HL-60 (cell line): Measurements from ENCODE around the gene EXOC5.

Experiments used
- DNase-seq, 2 experiments: peaks; one replicate each; pipeline ENCODE4 v3.0.0-alpha.2; 2010 to 2020; ENCODE audit warnings: low read depth in 1 of 2, low spot score in 1 of 2
- H3K27ac ChIP-seq: fragments of 250-450 bp; sonication (Bioruptor Pico); replicated peaks from 2 replicates; pipeline ENCODE4 v1.5.1; 2020; ENCODE audit warnings: mild to moderate bottlenecking, moderate library complexity
- H3K27me3 ChIP-seq: fragments of 250-450 bp; sonication (Bioruptor Pico); 2 replicates; pipeline ENCODE4 v1.5.1; 2021; ENCODE audit warnings: mild to moderate bottlenecking, moderate library complexity; ENCODE audit not compliant: insufficient read depth, poor library complexity, severe bottlenecking
- H3K4me3 ChIP-seq: replicated peaks from 2 replicates; pipeline ENCODE4 v1.5.1; 2011; ENCODE audit warnings: mild to moderate bottlenecking, control low read depth, low read length; ENCODE audit not compliant: insufficient read depth
- CTCF ChIP-seq: IDR thresholded peaks from one replicate; pipeline ENCODE4 v1.5.1; 2011; ENCODE audit warnings: low read length, control low read depth, inconsistent platforms; ENCODE audit not compliant: insufficient read depth
- GABPA ChIP-seq: IDR thresholded peaks from 2 replicates; pipeline ENCODE4 v1.6.1; 2012; ENCODE audit warnings: low read depth
- POLR2AphosphoS5 ChIP-seq: IDR thresholded peaks from 2 replicates; pipeline ENCODE4 v1.6.1; 2012; ENCODE audit warnings: low read depth
- REST ChIP-seq: IDR thresholded peaks from 2 replicates; pipeline ENCODE4 v1.6.1; 2012; ENCODE audit warnings: low read depth; ENCODE audit not compliant: insufficient replicate concordance
- SPI1 ChIP-seq: IDR thresholded peaks from 2 replicates; pipeline ENCODE4 v1.6.1; 2012; ENCODE audit warnings: low read depth, mild to moderate bottlenecking, borderline replicate concordance

Gene EXOC5

GRCh38 chr14:57171903-57172302, 96.8 kb downstream of the EXOC5 start:
- DNase-seq = no peak
- no peak overlapping the region for H3K4me3 ChIP-seq
- no peak for TF ChIP-seq SPI1
- TF ChIP-seq POLR2AphosphoS5 = no peak
- TF ChIP-seq REST = no peak
- TF ChIP-seq GABPA = no peak
- TF ChIP-seq CTCF = no peak
- H3K27ac ChIP-seq = no peak overlapping the region
- peaks cover 2% of the 10 kb centered on the region for H3K27me3 ChIP-seq

- no peak for DNase-seq
- no peak overlapping the region for H3K27ac ChIP-seq
- H3K4me3 ChIP-seq = no peak overlapping the region
- H3K27me3 ChIP-seq = peaks cover 2% of the 10 kb centered on the region
- TF ChIP-seq REST = no peak
Observed at GRCh38 chr14:57171363-57171762, 97.3 kb downstream of the EXOC5 start.

- DNase-seq = no peak
- H3K27ac ChIP-seq = no peak overlapping the region
- no peaks in the 10 kb centered on the region for H3K27me3 ChIP-seq
- TF ChIP-seq SPI1 (no peak), REST (no peak), POLR2AphosphoS5 (no peak), CTCF (no peak), GABPA (no peak)
- no peak overlapping the region for H3K4me3 ChIP-seq
Observed at GRCh38 chr14:57169901-57170300, 98.8 kb downstream of the EXOC5 start.

GRCh38 chr14:57168138-57168679, 100.5 kb downstream of the EXOC5 start:
- Histone ChIP-seq H3K27me3 (no peaks in the 10 kb centered on the region), H3K4me3 (no peak overlapping the region), H3K27ac (no peak overlapping the region)
- TF ChIP-seq GABPA (no peak), CTCF (no peak), REST (no peak), POLR2AphosphoS5 (no peak), SPI1 (no peak)
- DNase-seq = no peak
